HG03060 (cell line): ENCODE measurements around the gene BAAT.
A peak's percentile ranks its signal among the peaks of the same experiment; 100 is the strongest.

Source experiments
- ATAC-seq: cut with Tn5 transposase; IDR thresholded peaks from one replicate; pipeline ENCODE4 v1.9.1; 2021; ENCODE audit warnings: low read depth, moderate number of reproducible peaks; ENCODE audit not compliant: unreplicated experiment

Gene BAAT

DNA sequence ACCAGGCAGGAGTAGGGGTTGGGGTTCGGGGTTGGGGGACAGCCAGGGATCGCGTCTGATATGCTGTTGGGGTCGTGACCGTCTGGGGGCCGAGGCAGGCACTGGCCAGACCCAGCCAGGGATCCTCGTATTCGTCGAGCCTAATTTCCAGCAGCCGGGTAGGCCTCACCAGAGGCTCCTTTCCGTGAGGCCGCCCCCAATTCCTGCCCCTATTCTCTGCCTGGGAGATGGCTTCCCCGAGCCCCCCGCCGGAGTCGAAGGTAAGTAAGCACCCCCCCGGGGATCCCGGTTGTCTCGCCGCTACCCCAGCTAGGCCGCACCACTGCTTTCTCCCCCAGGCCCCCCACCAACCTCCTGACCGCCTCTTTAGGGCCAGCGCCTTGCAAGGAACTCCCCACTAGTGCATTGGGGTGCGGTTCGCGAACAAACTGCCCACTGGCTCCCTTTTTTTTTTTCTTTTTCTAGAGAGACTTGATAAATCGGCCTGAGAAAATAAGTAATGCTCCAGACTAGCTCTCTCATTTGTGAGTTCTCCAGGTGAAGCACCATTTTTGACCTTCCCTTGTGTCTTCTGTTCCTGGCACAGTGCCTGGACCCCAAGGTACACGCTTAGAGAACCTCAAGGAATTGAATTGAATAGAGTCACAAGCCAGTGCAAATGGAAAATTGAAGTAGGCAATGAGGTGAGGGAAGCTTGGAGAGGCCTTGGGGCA is 14.3 kb upstream of the BAAT start:
- no peak for ATAC-seq

DNA sequence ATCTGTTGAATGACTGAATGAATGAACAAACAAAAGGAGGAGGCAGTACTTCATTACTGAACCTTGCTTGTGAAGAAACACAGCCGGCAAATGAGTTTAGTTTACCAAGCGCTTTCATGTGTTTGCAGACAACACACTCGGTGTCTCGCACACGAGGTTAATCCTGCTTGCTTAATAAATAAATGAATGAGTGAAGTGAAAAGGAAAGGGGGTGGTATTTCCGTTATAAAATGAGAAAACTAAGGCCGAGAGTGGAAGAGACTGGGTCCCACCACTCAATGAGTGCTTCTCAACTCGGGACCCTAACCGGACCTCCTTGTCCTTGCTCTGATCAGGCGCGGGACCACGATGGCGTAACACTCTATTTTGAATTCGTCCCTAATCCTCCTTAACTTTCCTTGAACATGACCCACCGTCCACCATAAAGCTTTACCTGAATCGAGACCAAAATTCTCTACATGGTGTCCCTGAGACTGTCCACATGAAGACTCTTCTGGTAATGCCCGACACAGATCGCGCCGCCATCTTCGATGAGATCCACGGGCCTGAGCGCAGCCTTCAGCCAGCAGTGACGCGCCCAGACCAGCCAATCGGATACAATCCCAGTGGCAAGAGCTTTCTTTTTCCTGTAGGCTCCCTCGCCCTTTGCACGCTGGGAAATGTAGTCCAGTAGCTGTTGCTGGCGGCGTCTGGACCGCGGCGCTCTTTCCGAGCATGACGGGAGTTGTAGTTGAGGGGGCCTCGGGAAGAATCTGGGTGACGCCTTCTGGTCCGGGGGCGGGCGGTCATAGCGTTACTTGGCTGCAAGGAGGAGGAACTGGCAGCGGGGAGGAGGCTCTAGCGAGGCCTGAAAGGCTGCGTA is 13.5 kb upstream of the BAAT start, which contains the start of the genes MRPL50 and ZNF189:
Gene MRPL50 (minus strand): TSS at position 551 of the 862 bp plus-strand sequence. CDS start 26 bp downstream, at position 525.
Gene ZNF189 (plus strand): TSS at position 784 of the 862 bp plus-strand sequence. CDS start 306 bp downstream, outside the sequence.
- peak; percentile 99 for ATAC-seq

DNA sequence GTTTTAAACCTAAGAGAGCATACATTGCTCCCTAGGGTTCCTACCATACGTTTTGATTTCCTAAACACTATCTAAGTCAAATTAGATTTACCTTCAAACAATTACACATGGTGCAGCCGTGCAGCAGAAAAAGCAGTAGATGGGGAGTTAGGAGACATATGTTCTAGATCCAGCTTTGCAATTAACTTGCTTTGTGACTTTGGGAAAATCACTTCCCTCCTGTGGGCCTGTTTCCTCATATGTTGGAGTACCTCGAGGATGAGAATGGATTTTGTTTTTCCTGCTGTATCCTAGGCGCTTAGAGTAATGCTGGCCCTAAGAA is 12.9 kb upstream of the BAAT start:
- no peak for ATAC-seq

DNA sequence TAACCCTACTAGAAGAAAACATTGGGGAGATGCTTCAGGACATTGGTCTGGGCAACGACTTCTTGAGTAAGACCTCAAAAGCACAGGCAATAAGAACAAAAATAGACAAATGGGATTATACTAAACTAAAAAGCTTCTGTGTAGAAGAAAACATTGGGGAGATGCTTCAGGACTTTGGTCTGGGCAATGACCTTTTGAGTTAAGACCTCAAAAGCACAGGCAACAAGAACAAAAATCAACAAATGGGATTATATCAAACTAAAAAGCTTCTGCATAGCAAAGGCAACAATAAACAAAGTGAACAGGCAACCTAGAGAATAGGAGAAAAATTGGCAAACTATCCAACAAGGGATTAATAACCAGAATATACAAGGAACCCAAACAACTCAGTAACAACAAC is 9.9 kb upstream of the BAAT start:
- ATAC-seq: no peak

DNA sequence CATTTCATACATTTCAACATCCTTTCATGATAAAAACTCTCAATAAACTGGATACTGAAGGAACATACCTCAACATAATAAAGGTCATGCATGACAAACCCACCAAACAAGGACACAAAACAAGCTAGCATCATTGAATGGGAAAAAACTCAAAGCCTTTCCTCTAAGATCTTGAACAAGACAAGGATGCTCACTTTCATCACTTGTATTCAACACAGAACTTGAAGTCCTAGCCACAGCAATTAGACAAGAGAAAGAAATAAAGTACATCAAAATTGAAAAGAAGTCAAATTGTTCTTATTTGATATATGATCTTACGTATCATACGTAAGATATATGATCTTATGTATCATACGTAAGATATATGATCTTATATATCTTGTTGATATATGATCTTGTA is 8.3 kb upstream of the BAAT start:
- ATAC-seq: no peak

DNA sequence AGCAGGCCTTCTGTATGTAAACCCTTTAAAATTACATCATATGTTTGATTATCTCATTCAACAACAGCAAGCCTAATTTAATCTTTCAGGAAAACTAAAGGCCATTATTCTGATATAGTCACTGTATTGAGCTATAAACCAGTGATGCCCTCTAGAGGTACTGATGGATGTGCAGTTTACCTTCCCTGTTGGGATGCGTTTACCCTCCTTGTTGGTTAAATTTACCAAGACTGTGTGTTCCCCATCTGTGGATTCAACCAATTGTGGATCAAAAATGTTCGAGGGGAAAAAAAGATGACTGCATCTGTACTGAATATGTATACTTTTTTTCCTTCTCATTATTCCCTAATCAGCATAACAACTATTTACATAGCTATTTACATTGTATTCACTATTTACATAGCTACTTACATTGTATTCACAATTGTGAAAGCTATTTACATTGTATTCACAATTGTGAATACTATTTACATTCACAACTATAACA is 3.7 kb upstream of the BAAT start:
- ATAC-seq: no peak

DNA sequence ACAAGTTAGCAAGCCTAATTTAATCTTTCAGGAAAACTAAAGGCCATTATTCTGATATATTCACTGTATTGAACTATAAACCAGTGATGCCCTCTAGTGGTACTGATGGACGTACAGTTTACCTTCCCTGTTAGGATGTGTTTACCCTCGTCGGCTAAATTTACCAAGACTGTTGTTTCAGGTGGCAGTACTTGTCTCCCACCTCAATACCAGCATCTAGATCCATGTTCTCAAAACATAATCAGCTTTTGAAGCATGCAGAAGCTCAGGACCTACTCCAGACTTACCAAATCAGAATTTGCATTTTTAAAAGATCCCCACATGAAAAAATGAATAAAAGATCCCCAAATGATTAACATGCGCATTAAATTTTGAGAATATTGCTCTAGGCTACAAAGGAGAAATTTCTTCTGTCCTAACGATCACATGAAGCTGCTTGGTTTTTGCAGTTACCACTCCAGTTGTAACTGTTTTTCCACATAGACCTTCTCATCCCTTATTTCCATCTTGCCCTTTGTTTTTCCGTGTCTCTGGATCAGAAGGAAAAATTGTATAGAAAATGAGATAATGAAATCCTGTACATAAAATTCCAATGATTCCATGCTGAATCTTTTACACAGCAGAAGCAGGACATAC is 3.2 kb upstream of the BAAT start:
- ATAC-seq: peak; percentile 78

DNA sequence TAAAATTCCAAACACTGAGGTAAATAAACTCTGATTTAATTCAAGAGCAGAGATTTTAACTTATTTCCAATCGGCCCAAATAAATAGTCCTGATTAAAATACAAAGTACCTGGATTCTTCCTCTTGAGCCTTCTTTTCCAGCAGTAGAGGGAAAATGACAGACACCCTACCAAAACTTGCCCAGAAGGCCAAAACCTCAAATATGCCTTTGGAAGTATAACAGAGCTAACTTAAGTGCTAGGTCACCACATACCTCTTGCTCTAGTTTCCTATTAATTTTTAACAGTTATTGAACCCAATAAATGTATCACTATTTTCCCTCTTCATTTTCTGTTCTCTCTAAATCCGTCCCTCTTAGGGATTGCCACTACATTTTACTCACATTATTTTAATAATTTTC is 1.4 kb downstream of the BAAT start:
- no peak for ATAC-seq

DNA sequence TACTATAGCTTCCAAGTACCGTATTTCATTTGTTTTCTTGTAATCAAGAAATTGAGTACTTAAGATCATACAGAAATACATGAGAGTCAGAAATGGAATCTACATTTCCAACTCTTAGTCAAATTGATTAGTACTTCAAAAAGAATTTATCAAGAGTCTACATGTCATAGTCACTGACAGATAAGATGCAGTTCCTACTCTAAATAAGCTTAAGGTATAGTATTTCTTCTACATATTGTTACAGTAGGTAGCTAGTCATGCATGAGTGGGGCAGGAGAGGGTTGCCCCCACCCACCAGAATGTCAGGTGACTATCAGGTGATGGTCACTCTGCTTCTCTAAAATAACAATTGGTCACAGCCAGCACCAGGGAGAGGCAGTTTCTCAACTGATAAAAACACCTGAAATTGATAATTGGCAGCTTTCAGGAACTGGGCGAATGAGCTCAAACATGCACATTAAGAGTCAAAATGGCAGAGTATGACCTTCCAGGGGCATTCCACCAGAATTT is 2.9 kb downstream of the BAAT start:
- no peak for ATAC-seq

DNA sequence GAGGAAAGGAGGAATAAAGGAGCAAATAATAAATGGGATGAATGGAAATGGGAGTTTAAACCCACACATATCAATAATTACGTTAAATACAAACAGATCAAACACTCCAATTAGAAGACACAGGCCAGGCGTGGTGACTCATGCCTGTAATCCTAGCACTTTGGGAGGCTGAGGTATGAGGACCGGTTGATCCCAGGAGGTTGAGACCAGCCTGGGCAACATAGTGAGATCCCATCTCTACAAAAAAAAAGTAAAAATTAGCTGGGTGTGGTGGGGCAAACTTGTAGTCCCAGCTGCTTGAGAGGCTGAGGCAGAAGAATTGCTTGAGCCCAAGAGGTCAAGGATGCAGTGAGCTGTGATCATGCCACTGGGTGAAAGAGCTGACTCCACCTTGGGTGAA is 3.7 kb downstream of the BAAT start:
- no peak for ATAC-seq

DNA sequence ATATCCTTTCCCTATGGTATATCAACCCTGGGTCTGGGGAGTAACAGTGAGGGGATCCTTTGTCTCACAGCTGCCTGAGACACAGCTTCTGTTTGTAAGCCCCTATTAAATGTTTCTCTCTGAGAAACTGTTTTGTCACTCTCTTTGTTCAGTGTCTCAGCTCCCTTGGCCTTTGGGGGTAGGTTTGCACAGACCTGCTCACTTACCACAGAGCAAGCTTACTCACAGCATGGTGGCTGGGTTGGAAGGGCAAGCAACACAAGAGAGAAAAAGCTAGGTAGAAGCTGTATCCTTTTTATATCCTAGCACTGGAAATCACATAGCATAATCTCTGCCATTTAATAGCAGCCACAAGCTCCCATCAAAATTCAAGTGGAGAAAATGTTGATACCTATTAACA is 4.5 kb downstream of the BAAT start:
- ATAC-seq: no peak

DNA sequence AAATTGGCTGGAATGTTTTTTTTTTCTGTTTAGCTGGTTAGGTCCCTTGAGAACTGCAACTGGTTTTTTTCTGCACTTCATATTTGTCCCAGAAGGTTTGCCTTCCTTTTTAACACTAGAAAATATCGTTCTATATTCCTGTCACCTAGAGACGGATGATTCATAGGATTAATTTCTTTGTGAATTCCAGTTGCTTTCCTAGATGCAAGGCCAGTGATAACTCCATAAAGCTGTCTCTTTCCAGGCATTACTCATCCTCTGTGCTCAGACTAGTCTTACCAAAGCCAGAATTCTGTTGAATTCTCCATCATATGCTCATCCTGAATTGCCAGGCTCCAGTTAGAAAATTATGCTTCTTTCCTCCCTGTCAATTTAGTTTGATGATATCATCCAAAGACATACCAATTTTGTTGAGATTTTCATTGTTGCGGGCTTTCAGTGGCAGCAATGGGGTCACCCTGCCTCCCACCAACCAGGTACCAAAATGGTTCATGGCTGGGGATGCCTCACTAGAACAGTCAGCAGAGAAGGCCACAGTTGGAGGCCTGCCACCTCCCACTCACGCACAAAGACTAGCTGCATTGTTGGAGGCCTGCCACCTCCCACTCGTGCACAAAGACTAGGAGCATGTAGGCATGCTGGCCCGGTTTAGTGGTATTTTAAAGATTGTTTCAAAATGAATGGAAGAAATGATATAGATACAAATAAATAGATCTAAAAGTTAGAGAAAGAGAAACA is 8.5 kb downstream of the BAAT start:
- ATAC-seq: no peak

DNA sequence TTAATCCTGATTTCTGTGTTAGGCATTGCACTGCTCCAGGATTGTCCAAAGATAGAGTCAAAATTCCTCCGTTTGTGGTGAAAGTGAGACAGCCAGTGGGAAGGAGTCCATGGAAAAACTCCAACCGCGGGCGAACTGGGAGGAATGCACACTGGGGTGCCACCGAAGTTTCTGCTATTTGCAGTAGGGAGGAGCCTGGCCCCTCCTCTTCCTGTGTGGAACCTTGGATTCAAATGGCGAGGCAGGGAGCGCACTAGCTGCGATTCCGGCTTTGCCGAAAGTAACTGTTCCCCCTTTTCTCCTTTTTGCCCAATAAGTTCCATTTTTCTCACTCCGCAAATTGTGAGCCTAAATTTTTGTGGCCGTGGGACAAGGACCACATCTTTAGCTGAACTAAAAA is 9.3 kb downstream of the BAAT start:
- no peak for ATAC-seq

DNA sequence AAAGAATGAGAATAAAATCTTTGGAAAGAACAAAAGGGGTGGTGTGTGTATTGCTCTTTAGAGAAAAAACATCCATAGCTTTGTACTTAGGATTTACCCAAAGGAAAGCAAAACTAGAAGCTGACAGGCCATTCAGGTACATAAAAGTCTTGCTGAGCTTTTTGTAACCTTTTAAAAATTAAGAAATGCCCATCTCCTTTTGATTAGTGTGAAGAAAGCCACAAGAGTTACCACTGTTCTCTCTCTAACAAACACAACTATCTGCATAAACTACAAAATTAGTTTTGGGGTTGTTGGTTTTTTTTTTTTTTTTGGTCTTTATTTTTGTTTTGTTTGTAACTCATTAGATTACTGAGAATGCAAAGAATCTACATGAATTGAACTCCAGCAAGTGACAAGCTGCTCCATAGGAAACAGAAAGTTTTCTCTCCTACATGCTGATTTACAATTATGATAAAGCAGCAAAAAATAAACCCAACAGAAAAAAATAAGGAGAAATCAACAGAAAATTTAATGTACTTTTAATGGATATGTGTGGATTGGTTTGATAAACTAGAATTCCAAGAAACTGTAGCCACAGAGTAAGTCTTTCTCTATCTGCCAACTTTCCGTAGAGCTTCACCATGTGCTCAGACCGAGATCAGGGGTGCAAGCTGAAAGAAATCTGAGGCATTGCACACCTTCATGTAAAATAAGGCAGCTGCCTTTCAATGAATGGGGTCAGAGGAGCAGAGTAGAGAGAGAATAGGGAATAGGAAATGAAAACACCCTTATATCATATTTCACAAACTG is 12.3 kb downstream of the BAAT start:
- ATAC-seq: no peak

DNA sequence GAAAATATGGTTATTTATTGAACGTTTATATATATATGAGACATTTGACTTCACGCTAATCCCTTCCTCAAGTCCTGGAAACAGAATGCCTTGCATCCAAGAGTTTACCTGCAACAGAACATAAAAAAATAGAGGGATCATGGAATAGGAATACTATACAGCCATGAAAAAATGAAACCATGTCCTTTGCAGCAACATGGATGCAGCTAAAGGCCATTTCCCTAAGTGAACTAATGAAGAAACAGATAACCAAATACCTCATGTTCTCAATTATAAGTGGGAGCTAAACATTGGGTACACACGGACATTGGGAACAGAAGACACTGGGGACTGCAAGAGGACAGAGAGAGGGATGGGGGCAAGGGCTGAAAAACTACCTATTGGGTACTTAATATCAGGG is 13.0 kb downstream of the BAAT start:
- no peak for ATAC-seq

DNA sequence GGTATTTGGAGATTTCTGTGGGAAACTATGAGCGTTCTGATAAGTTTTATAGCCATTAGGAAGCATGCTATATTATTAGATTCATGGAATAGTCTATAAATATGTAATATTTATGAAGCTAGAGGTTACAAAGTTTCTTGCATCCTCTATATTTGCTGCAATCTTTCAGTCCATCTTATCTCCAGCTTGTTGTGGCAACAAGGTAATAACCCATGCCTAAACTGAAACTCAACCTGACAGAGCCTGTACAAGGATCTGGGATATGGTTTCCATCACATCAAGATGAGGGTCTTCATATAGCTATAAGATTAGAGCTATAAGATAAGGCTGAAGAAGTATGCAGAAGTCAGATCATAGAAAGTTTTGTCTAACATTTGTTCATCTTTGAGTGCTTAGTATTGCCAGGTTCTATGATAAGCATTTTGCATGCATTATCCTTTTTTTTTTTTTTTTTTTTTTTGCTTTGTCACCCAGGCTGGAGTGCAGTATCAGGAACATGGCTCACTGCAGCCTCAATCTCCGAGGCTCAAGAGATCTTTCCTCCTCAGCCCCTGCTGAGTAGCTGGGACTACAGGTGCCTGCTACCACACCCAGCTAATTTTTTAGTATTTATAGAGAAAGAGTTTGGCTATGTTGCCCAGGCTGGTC is 14.8 kb downstream of the BAAT start:
- no peak for ATAC-seq

DNA sequence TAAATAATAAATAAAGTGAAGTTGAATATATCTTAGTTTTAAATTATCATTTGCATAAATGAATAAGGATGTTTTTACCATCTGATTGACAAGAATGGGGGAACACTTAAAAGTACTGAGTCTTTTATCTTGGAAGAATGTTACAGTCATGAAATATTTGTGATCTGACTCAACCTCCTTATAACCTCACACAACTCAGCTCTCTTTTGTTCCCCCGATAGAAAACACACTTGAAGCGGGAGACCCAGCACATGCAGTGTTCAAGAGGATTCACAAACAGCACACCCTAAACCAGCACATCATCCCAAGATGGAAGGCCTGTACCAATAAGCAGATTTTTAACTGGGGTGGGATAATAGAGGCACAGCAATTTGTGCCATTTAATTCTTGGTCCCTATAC is 15.5 kb downstream of the BAAT start:
- no peak for ATAC-seq

DNA sequence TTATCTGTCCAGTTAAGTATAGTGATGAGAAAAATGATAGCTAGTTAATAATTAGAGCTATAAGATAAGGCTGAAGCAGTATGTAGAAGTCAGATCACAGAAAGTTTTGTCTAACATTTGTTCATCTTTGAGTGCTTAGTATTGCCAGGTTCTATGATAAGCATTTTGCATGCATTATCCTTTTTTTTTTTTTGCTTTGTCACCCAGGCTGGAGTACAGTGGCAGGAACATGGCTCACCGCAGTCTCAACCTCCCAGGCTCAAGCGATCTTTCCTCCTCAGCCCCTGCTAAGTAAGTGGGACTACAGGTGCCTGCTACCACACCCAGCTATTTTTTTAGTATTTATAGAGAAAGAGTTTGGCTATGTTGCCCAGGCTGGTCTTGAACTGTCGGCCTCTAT is 17.5 kb downstream of the BAAT start:
- ATAC-seq: no peak
